Lower lobe of right lung (tissue), 2 donors: ENCODE data around the gene FFAR2. TPM values are rescaled to one million over a fixed set of nuclear protein-coding genes. Genes with fewer than 3 reads are reported as not detected.
"Not testable (repeated sequence)": the region's sequence is repeated elsewhere in the genome, so short reads cannot be mapped to it uniquely, and the experiment has no call there.

Source experiments
- ATAC-seq, 2 donors: fragments of 200-7000 bp; cut with Tn5 transposase; one replicate each; pipeline ENCODE4 v1.9.1; 2020 to 2022; ENCODE audit warnings: mild to moderate bottlenecking in 2 of 2, moderate library complexity in 2 of 2
- DNase-seq: peaks from one replicate; pipeline ENCODE4 v3.0.0-alpha.2; 2020
- H3K27ac ChIP-seq: fragments of 200-600 bp; one replicate; pipeline ENCODE4 v1.8.0; 2022
- H3K27me3 ChIP-seq: fragments of 200-600 bp; one replicate; pipeline ENCODE4 v1.8.0; 2022; ENCODE audit warnings: low read depth
- H3K36me3 ChIP-seq: fragments of 200-600 bp; one replicate; pipeline ENCODE4 v1.8.0; 2022; ENCODE audit warnings: mild to moderate bottlenecking
- H3K4me1 ChIP-seq: fragments of 200-600 bp; one replicate; pipeline ENCODE4 v1.8.0; 2022
- H3K4me3 ChIP-seq: fragments of 200-600 bp; one replicate; pipeline ENCODE4 v1.8.0; 2022; ENCODE audit warnings: mild to moderate bottlenecking
- H3K9me3 ChIP-seq: fragments of 200-600 bp; one replicate; pipeline ENCODE4 v1.8.0; 2022
- intact Hi-C: fragments of 100-400 bp; cut with DNase I; formaldehyde crosslinking; loops from one replicate; pipeline ENCODE4 v1.11.0; 2022
- total RNA-seq: library from RNA; stranded (reverse); fragmentation: NEBNext Ultra II Directional; extraction: Animal tissue kit (Norgen Biotek cat#: 25700); gene quantifications from one replicate; pipeline ENCODE4 v1.2.1, GENCODE V29; 2021
- TF ChIP-seq, protein P1 (sequence below): fragments of 200-600 bp; IDR thresholded peaks from one replicate; pipeline ENCODE4 v1.8.0; 2022; ENCODE audit warnings: antibody characterized with exemption, mild to moderate bottlenecking
- donor health status: DM: no; HTN: yes; CAD: no; lungs with severe emphysema.

Gene FFAR2
- total RNA-seq, 1 donor from 2014 or later = 4.7 TPM

DNA sequence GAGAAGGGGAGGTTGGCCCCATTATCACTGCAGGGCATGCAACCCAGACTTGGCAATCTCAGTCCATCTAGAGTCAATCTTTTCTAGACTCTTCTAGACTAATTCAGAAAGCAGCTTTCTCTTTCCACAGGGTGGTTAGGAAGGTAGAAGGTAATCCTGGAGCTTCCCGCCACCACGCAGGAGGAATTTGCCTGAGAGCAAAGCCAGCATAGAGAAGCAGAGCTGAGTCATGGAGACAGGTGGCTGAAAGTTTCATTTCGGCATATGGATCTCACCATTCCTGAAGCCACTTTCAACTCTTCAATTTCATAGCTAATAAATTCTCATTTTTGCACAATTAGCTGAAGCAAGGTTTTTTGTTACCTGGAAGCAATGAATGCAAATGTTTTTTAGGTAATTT is 29.0 kb upstream of the FFAR2 start:
- TF ChIP-seq, protein P1, sequence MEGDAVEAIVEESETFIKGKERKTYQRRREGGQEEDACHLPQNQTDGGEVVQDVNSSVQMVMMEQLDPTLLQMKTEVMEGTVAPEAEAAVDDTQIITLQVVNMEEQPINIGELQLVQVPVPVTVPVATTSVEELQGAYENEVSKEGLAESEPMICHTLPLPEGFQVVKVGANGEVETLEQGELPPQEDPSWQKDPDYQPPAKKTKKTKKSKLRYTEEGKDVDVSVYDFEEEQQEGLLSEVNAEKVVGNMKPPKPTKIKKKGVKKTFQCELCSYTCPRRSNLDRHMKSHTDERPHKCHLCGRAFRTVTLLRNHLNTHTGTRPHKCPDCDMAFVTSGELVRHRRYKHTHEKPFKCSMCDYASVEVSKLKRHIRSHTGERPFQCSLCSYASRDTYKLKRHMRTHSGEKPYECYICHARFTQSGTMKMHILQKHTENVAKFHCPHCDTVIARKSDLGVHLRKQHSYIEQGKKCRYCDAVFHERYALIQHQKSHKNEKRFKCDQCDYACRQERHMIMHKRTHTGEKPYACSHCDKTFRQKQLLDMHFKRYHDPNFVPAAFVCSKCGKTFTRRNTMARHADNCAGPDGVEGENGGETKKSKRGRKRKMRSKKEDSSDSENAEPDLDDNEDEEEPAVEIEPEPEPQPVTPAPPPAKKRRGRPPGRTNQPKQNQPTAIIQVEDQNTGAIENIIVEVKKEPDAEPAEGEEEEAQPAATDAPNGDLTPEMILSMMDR = no peak
- ATAC-seq (no peak), DNase-seq (no peak)
- intact Hi-C loops = no loop called here
- H3K4me1 ChIP-seq = no peaks in the 10 kb centered on the region
- H3K4me3 ChIP-seq = no peak overlapping the region
- H3K9me3 ChIP-seq = no peaks in the 10 kb centered on the region
- H3K27me3 ChIP-seq = peaks cover 22% of the 10 kb centered on the region
- no peak overlapping the region for H3K27ac ChIP-seq
- no peaks in the 10 kb centered on the region for H3K36me3 ChIP-seq

DNA sequence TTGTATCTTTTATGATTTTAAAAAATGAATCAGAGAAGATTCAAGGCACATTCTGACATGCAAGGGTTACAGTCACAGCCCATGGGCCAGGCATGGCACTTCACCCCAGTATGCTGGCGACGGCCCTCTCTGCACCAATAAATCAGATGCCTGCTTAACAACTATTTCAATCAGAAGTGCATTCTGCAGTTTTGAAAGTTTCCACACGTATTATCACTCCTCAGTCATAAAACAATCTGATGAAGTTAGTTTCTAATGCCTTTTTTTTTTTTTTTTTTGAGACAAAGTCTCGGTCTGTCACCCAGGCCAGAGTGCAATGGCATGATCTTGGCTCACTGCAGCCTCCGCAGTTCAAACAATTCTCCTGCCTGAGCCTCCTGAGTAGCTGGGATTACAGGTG is 28.3 kb upstream of the FFAR2 start:
- intact Hi-C loops = no loop called here
- DNase-seq = no peak
- Histone ChIP-seq H3K9me3 (no peaks in the 10 kb centered on the region), H3K4me1 (no peaks in the 10 kb centered on the region), H3K27me3 (peaks cover 22% of the 10 kb centered on the region), H3K36me3 (no peaks in the 10 kb centered on the region), H3K4me3 (no peak overlapping the region), H3K27ac (no peak overlapping the region)
- no peak for ATAC-seq
- TF ChIP-seq, protein P1 = no peak

DNA sequence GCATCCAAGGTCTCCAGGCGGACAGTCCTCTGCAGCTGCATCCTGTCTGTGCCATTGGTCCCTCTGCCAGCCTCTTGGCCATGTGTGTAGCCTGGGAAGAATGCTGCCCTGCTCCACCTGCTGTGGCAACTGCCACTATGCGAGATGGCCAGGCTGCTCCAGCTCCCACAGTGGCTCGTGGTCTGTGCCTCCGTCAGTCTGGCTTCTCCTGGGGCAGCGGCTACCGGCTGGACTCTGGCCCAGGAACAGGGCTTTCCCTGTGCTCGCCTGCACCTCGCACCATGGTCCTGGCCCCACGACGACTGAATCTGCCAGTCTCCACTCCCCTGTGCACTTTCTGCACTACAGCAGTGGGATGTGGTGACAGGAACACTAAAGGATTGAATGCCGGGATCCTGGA is 26.7 kb upstream of the FFAR2 start:
- Histone ChIP-seq H3K27me3 (peaks cover 10% of the 10 kb centered on the region), H3K4me3 (no peak overlapping the region), H3K27ac (no peak overlapping the region), H3K36me3 (no peaks in the 10 kb centered on the region), H3K4me1 (no peaks in the 10 kb centered on the region), H3K9me3 (no peaks in the 10 kb centered on the region)
- DNase-seq (no peak), ATAC-seq (no peak)
- TF ChIP-seq, protein P1 = no peak
- intact Hi-C loops = no loop called here

DNA sequence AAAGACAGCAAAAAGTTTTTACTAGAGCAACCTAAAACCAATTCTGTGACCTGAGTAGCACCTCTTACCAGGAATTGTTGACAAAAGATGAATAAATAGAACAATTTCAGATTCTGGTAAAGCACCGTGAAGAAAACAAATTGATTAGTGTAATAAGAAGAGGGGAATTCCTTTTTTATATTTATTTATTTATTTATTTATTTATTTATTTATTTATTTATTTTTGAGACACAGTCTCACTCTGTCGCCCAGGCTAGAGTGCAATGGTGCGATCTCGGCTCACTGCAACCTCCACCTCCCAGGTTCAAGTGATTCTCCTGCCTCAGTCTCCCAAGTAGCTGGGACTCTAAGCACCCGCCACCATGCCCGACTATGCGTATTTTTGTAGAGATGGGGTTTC is 24.7 kb upstream of the FFAR2 start:
- H3K27me3 ChIP-seq, H3K36me3 ChIP-seq, H3K27ac ChIP-seq, DNase-seq, H3K9me3 ChIP-seq, intact Hi-C loops, ATAC-seq, H3K4me1 ChIP-seq, H3K4me3 ChIP-seq: not testable (repeated sequence)

DNA sequence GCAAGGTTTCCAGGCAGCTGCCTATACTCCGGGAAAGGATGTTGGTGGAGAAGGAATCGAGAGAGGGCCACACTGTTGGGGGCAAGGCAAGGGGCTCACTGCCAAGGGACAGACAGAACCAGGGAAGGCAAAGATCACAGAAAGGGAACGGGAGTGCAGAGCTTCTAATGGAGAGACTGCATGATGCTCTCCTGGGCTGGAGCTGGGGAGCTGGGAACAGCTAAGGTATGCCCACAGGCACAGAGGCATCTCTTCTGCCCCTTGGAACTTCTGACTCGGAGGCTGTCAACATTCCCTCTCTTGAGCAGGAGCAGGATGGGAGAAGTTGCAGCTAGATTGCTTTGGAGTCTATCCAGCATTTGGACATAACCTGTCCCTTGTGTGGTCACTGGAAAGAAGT is 22.4 kb upstream of the FFAR2 start:
- no peaks in the 10 kb centered on the region for H3K27me3 ChIP-seq
- TF ChIP-seq, protein P1 = no peak
- no peak for DNase-seq
- no peaks in the 10 kb centered on the region for H3K36me3 ChIP-seq
- intact Hi-C loops = no loop called here
- no peak for ATAC-seq
- no peaks in the 10 kb centered on the region for H3K9me3 ChIP-seq
- peaks cover 13% of the 10 kb centered on the region for H3K4me1 ChIP-seq
- H3K27ac ChIP-seq = no peak overlapping the region
- H3K4me3 ChIP-seq = no peak overlapping the region

DNA sequence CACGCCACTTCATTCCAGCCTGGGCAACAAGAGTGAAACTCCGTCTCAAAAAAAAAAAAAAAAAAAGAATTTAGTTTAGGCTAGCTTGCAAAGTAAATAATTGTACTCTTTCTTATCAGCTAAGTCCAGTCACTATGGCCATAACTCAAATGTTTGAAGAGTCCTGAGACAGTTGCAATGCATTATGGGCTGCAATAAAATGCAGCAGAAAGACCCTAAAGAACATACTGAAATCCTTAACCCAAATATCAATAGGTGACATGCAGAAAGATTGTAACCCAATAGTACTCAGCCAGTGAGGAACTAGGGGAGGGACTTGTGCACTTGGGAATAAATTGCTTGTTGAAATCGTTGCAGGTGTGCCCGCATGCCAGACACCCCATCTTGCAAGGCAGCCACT is 20.9 kb upstream of the FFAR2 start:
- DNase-seq (no peak), ATAC-seq (peak in 1 of 2 donors; percentile 33)
- H3K4me1 ChIP-seq = peaks cover 17% of the 10 kb centered on the region
- TF ChIP-seq, protein P1 = no peak
- H3K36me3 ChIP-seq = no peaks in the 10 kb centered on the region
- H3K4me3 ChIP-seq = no peak overlapping the region
- H3K27ac ChIP-seq = no peak overlapping the region
- H3K9me3 ChIP-seq = no peaks in the 10 kb centered on the region
- intact Hi-C loops = no loop called here
- no peaks in the 10 kb centered on the region for H3K27me3 ChIP-seq
